Right lobe of liver (tissue), 6 donors: ENCODE data around the gene CDH23. TPM values are rescaled to one million over a fixed set of nuclear protein-coding genes. Genes with fewer than 3 reads are reported as not detected.
A peak's percentile ranks its signal among the peaks of the same experiment; 100 is the strongest.

Source experiments
- ATAC-seq, 4 donors: fragments of 200-7000 bp; cut with Tn5 transposase; one replicate each; pipeline ENCODE4 v1.9.1; 2020; ENCODE audit warnings: mild to moderate bottlenecking in 4 of 4, moderate library complexity in 4 of 4
- DNase-seq, 3 donors: peaks; one replicate each; pipeline ENCODE4 v3.0.0-alpha.2; 2020
- H3K27ac ChIP-seq, 3 donors: fragments of 200-600 bp; one replicate each; pipeline ENCODE4 v1.8.0; 2022
- H3K27me3 ChIP-seq, 2 donors: fragments of 200-600 bp; one replicate each; pipeline ENCODE4 v1.8.0; 2022
- H3K36me3 ChIP-seq, 4 donors: fragments of 200-600 bp; sonication (generic) in 1 of 4; one replicate each; pipeline versions ENCODE4 v1.5.1 to v1.8.0; 2017 to 2022; ENCODE audit warnings: control low read depth in 1 of 4
- H3K4me1 ChIP-seq, 4 donors: fragments of 200-600 bp; sonication (generic) in 1 of 4; one replicate each; pipeline versions ENCODE4 v1.5.1 to v1.8.0; 2017 to 2022; ENCODE audit warnings: control low read depth in 1 of 4
- H3K4me3 ChIP-seq, 3 donors: fragments of 200-600 bp; one replicate each; pipeline ENCODE4 v1.8.0; 2022
- H3K9me3 ChIP-seq, 4 donors: fragments of 200-600 bp; sonication (generic) in 1 of 4; one replicate each; pipeline versions ENCODE4 v1.5.1 to v1.8.0; 2017 to 2022; ENCODE audit warnings: control low read depth in 1 of 4
- CTCF ChIP-seq, 4 donors: fragments of 200-600 bp in 3 of 4; fragments of 450-650 bp in 1 of 4; IDR thresholded peaks; one replicate each; pipeline versions ENCODE4 v1.5.1 to v1.8.0; 2016 to 2022; ENCODE audit warnings: antibody characterized with exemption in 4 of 4, mild to moderate bottlenecking in 2 of 4
- POLR2A ChIP-seq: fragments of 450-650 bp; IDR thresholded peaks from one replicate; pipeline ENCODE4 v1.6.1; 2017; ENCODE audit warnings: antibody characterized with exemption, mild to moderate bottlenecking
- WGBS: methylation state at CpG from one replicate; pipeline ENCODE4 v1.1.6; 2018; ENCODE audit warnings: low coverage, low lambda C conversion rate; ENCODE audit not compliant: insufficient coverage; ENCODE audit errors: missing lambda C conversion rate; 5-methylcytosine and 5-hydroxymethylcytosine counted together
- intact Hi-C, 2 donors: fragments of 100-400 bp; cut with DNase I; formaldehyde crosslinking; loops; one replicate each; pipeline versions ENCODE4 v1.11.2 to v1.14.1; 2022
- total RNA-seq, 6 experiments: library from RNA; depleted of rRNA in 2 of 6; stranded (reverse); fragments of >200 nt in 2 of 6; fragmentation: NEBNext Ultra II Directional in 3 of 6; extraction: Animal tissue kit (Norgen Biotek cat#: 25700) in 3 of 6; gene quantifications; one replicate each; pipeline versions ENCODE4 v1.1.0 to v1.2.4, GENCODE V29; 2016 to 2023
- donor health status: DM: no; HTN: yes; CAD: no.
- donor health status: DM: no; HTN: no; CAD: no.
- donor health status: DM: no; HTN: no; CAD: no.
- donor health status: DM: no; HTN: yes; CAD: no.
- donor health status: DM: no; HTN: yes; CAD: no.

Gene CDH23
- total RNA-seq, 6 experiments from 2014 or later = 3.3 to 19.7 (median 6.3) TPM

- no peak for ATAC-seq
- DNase-seq = no peak
- no peaks in the 10 kb centered on the region for H3K36me3 ChIP-seq
- WGBS = 56% methylated on average over 11 of the region's 13 CpGs
- intact Hi-C loops = no loop called here
- H3K9me3 ChIP-seq = no peaks in the 10 kb centered on the region
- TF ChIP-seq POLR2A (no peak), CTCF (IDR thresholded peaks at IDR 0.05) (no peak)
- H3K4me3 ChIP-seq = no peak overlapping the region
- no peaks in the 10 kb centered on the region for H3K4me1 ChIP-seq
- no peak overlapping the region for H3K27ac ChIP-seq
- H3K27me3 ChIP-seq = no peaks in the 10 kb centered on the region
Observed at GRCh38 chr10:71404503-71405295, 8.0 kb downstream of the CDH23 start.

- H3K27me3 ChIP-seq = no peaks in the 10 kb centered on the region
- H3K9me3 ChIP-seq = peaks cover 0 to 5% (median 2%) of the 10 kb centered on the region in 4 donors
- no peaks in the 10 kb centered on the region for H3K4me1 ChIP-seq
- ATAC-seq (no peak), DNase-seq (no peak)
- TF ChIP-seq POLR2A = no peak
- no peak for TF ChIP-seq CTCF (IDR thresholded peaks at IDR 0.05)
- no peaks in the 10 kb centered on the region for H3K36me3 ChIP-seq
- no peak overlapping the region for H3K27ac ChIP-seq
- H3K4me3 ChIP-seq = no peak overlapping the region
- intact Hi-C loops = no loop called here
- WGBS = 100% methylated on average over 2 of the region's 3 CpGs
Observed at GRCh38 chr10:71406878-71407277, 10.2 kb downstream of the CDH23 start.

GRCh38 chr10:71408436-71409225, 11.9 kb downstream of the CDH23 start:
- H3K4me3 ChIP-seq = no peak overlapping the region
- no peak for DNase-seq
- H3K27me3 ChIP-seq = no peaks in the 10 kb centered on the region
- WGBS = 70% methylated on average over 4 of the region's 9 CpGs
- no peak for ATAC-seq
- intact Hi-C loops = no loop called here
- TF ChIP-seq POLR2A (no peak), CTCF (IDR thresholded peaks at IDR 0.05) (no peak)
- no peaks in the 10 kb centered on the region for H3K36me3 ChIP-seq
- H3K27ac ChIP-seq = no peak overlapping the region
- H3K9me3 ChIP-seq = peaks cover 0 to 6% (median 3%) of the 10 kb centered on the region in 4 donors
- no peaks in the 10 kb centered on the region for H3K4me1 ChIP-seq

GRCh38 chr10:71409516-71410104, 12.9 kb downstream of the CDH23 start:
- Histone ChIP-seq H3K9me3 (peaks cover 0 to 6% (median 3%) of the 10 kb centered on the region in 4 donors), H3K27me3 (no peaks in the 10 kb centered on the region), H3K4me3 (no peak overlapping the region), H3K4me1 (no peaks in the 10 kb centered on the region), H3K36me3 (no peaks in the 10 kb centered on the region), H3K27ac (no peak overlapping the region)
- intact Hi-C loops = no loop called here
- DNase-seq (no peak), ATAC-seq (peak in 1 of 4 donors; percentile 18)
- WGBS = 60% methylated on average over 2 of the region's 3 CpGs
- TF ChIP-seq POLR2A (no peak), CTCF (IDR thresholded peaks at IDR 0.05) (no peak)
